Cardiac fibroblast (primary cell): ENCODE measurements around the gene CHID1.

Experiments
- DNase-seq, 2 donors: peaks; one replicate each; pipeline versions ENCODE4 v3.0.0 to v3.0.0-alpha.2; 2010; ENCODE audit warnings: low read depth in 2 of 2
- H3K4me3 ChIP-seq, 2 donors: replicated peaks in 1 of 2; 1 replicate in 1 of 2; 2 replicates in 1 of 2; pipeline ENCODE4 v1.5.1; 2011; ENCODE audit warnings: low read depth in 2 of 2, low read length in 2 of 2, mild to moderate bottlenecking in 2 of 2, moderate library complexity in 1 of 2
- CTCF ChIP-seq: IDR thresholded peaks from one replicate; pipeline ENCODE4 v1.5.1; 2011; ENCODE audit warnings: low read depth, mild to moderate bottlenecking, low read length, inconsistent platforms

Gene CHID1

GRCh38 chr11:863023-863909 lies 47.3 kb downstream of the CHID1 start:
- no peak for TF ChIP-seq CTCF
- no peak overlapping the region for H3K4me3 ChIP-seq
- DNase-seq, result no peak

- TF ChIP-seq CTCF, result no peak
- no peak for DNase-seq
Observed at GRCh38 chr11:862696-863022, 48.0 kb downstream of the CHID1 start.

GRCh38 chr11:862081-862661 lies 48.4 kb downstream of the CHID1 start:
- DNase-seq, result no peak
- TF ChIP-seq CTCF, result no peak

More at GRCh38 chr11:862696-863022, 48.0 kb downstream of the CHID1 start:
- no peak overlapping the region for H3K4me3 ChIP-seq

GRCh38 chr11:861105-861479 lies 49.5 kb downstream of the CHID1 start:
- H3K4me3 ChIP-seq, result no peak overlapping the region
- no peak for TF ChIP-seq CTCF
- DNase-seq, result no peak

More at GRCh38 chr11:862081-862661, 48.4 kb downstream of the CHID1 start:
- no peak overlapping the region for H3K4me3 ChIP-seq

GRCh38 chr11:860234-861104 lies 50.1 kb downstream of the CHID1 start:
- no peak for DNase-seq
- H3K4me3 ChIP-seq, result no peak overlapping the region

More at GRCh38 chr11:860234-861104, 50.1 kb downstream of the CHID1 start:
- no peak for TF ChIP-seq CTCF
